ENCODE data around the gene SYNM. TPM values are rescaled to one million over a fixed set of nuclear protein-coding genes. Genes with fewer than 3 reads are reported as not detected.

The SYNM gene
- total and polyA plus RNA-seq, 2 donors = 3.4 to 10.5 TPM

DNA sequence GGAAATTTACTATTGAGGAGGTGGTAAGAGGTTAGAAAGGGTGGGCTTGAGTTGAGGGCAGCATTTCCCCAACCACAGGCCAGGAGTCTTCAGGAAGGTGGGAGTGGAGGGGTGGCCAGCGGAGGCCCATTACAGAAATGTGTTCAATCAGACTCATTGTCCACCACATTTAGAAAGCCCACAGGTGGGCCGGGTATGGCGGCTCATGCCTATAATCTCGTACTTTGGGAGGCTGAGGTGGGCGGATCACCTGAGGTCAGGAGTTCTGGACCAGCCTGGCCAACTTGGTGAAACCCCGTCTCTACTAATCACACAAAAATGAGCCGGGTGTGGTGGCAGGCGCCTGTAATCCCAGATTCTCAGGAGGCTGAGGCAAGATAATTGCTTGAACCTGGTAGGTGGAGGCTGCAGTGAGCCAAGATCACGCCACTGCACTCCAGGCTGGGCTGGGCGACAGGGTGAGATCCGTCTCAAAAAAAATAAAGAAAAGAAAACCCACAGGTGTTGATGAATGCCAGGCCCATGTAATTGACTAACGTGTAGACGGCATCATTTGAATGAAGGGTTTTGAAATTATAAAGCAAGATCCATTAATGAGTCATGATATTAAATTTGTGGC lies 12.2 kb upstream of the SYNM start:
- DNase-seq (ENCODE audit: low read depth in 6 of 9, low spot score in 9 of 9) = no peak
- 79% methylated on average over 13 of the region's 13 CpGs for WGBS
- H3K27me3 ChIP-seq (ENCODE audit: control insufficient read depth in 2 of 2, insufficient read depth in 1 of 2, low read length in 1 of 2) = no peaks in the 10 kb centered on the region
- H3K9me3 ChIP-seq (ENCODE audit: control insufficient read depth in 2 of 2, insufficient read depth in 1 of 2, low read length in 1 of 2) = no peaks in the 10 kb centered on the region
- no peaks in the 10 kb centered on the region for H3K36me3 ChIP-seq (ENCODE audit: control insufficient read depth in 2 of 2, insufficient read depth in 2 of 2, low read length in 1 of 2)
- H3K27ac ChIP-seq (ENCODE audit: low read depth in 1 of 2, low read length in 1 of 2) = no peak overlapping the region
- H3K4me1 ChIP-seq (ENCODE audit: control insufficient read depth in 2 of 2, insufficient read depth in 2 of 2, low read length in 2 of 2) = peaks cover 0 to 3% of the 10 kb centered on the region in 2 donors
- H3K4me3 ChIP-seq (ENCODE audit: low read length in 2 of 2) = no peak overlapping the region

DNA sequence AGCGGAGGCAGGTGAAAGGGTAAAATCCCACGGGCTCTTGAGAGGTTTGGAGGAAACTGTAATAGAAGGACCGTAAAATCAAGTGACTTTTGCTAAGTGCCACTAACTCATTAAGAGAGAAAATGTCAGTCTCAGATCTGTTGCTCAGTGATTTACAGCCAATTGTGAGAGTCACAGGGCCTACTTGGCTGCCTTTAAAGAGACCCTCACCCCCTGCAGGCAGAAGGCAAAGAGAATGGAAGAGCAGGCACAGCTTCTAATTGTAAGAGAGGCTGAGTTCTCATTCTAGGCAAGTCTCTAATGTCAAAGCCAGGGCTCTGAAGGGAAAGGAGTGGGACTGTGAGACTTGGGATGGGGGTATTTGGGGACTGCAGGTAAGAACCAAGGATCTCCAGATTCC lies 9.3 kb upstream of the SYNM start:
- Histone ChIP-seq H3K27me3 (ENCODE audit: control insufficient read depth in 2 of 2, insufficient read depth in 1 of 2, low read length in 1 of 2) (peaks cover 7 to 22% of the 10 kb centered on the region in 2 donors), H3K27ac (ENCODE audit: low read depth in 1 of 2, low read length in 1 of 2) (no peak overlapping the region), H3K36me3 (ENCODE audit: control insufficient read depth in 2 of 2, insufficient read depth in 2 of 2, low read length in 1 of 2) (peaks cover 0 to 3% of the 10 kb centered on the region in 2 donors), H3K4me3 (ENCODE audit: low read length in 2 of 2) (no peak overlapping the region), H3K9me3 (ENCODE audit: control insufficient read depth in 2 of 2, insufficient read depth in 1 of 2, low read length in 1 of 2) (peaks cover 0 to 2% of the 10 kb centered on the region in 2 donors), H3K4me1 (ENCODE audit: control insufficient read depth in 2 of 2, insufficient read depth in 2 of 2, low read length in 2 of 2) (peaks cover 0 to 5% of the 10 kb centered on the region in 2 donors)
- DNase-seq (ENCODE audit: low read depth in 6 of 9, low spot score in 9 of 9) = no peak
- WGBS = 76% methylated on average over 3 of the region's 3 CpGs

DNA sequence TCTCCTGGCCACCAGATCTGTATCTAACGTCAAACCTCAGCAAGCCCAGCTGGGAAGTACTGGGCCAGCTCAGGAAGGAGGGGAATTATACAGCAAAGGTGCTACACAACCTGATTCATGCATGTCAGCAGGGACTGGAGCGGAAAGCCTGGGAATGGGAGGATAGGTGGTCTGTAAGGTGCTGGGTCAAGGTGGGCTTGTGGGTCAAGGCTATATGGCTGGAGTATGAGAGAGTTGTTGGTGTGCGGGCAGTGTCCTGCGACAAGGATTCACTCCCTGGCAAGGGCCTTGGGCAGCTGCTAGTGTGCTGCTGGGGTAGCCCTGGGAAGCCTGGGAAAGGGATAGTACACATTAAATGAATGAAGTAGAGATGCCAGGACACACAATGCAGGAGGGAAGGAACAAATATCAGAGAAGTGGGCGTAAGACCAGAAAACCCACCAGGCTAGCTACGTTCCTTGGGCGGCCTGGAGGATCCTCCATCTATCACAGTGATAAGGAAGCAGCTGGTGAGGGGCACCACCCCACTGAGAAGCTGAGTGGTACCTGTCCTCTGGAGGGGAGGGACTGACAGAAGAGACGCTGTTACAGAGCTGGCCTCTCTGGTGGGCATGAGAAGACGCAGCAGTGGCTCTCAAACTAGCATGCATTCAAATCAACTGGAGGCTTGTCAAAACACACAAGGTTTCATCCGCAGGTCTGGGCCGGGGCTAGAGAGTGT lies 8.5 kb upstream of the SYNM start:
- 98% methylated on average over 11 of the region's 11 CpGs for WGBS
- peaks cover 0 to 2% of the 10 kb centered on the region in 2 donors for H3K9me3 ChIP-seq (ENCODE audit: control insufficient read depth in 2 of 2, insufficient read depth in 1 of 2, low read length in 1 of 2)
- no peak for DNase-seq (ENCODE audit: low read depth in 6 of 9, low spot score in 9 of 9)
- H3K4me3 ChIP-seq (ENCODE audit: low read length in 2 of 2) = no peak overlapping the region
- H3K27me3 ChIP-seq (ENCODE audit: control insufficient read depth in 2 of 2, insufficient read depth in 1 of 2, low read length in 1 of 2) = peaks cover 7 to 23% of the 10 kb centered on the region in 2 donors
- no peak overlapping the region for H3K27ac ChIP-seq (ENCODE audit: low read depth in 1 of 2, low read length in 1 of 2)
- peaks cover 0 to 3% of the 10 kb centered on the region in 2 donors for H3K36me3 ChIP-seq (ENCODE audit: control insufficient read depth in 2 of 2, insufficient read depth in 2 of 2, low read length in 1 of 2)
- H3K4me1 ChIP-seq (ENCODE audit: control insufficient read depth in 2 of 2, insufficient read depth in 2 of 2, low read length in 2 of 2) = peaks cover 0 to 6% of the 10 kb centered on the region in 2 donors

DNA sequence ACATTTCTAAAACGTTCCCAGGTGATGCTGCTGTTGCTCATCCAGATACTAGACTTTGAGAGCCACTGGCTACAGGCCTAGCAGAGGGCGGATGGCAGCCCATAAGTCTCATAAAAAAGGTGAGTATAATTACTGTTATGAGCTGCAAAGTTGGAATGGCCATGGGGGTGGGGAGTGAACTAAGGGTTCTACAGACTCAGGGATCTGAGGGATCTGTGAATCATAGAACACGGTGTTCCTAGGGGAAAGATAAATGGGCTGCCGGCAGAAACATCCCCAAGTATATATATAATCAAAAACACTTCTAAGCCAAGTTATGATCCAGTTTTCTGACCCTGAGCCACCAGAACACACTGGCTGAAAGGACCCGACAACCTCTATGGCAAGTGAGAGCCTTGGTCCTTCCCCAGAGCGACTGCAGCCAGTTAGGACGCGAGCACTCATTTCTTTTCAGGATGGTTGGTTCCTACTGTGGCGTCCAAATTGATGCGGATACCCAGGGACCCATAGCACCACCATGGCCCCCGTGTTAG lies 7.9 kb upstream of the SYNM start:
- Histone ChIP-seq H3K4me1 (ENCODE audit: control insufficient read depth in 2 of 2, insufficient read depth in 2 of 2, low read length in 2 of 2) (peaks cover 0 to 6% of the 10 kb centered on the region in 2 donors), H3K9me3 (ENCODE audit: control insufficient read depth in 2 of 2, insufficient read depth in 1 of 2, low read length in 1 of 2) (peaks cover 0 to 2% of the 10 kb centered on the region in 2 donors), H3K27ac (ENCODE audit: low read depth in 1 of 2, low read length in 1 of 2) (no peak overlapping the region), H3K4me3 (ENCODE audit: low read length in 2 of 2) (no peak overlapping the region), H3K36me3 (ENCODE audit: control insufficient read depth in 2 of 2, insufficient read depth in 2 of 2, low read length in 1 of 2) (peaks cover 0 to 3% of the 10 kb centered on the region in 2 donors), H3K27me3 (ENCODE audit: control insufficient read depth in 2 of 2, insufficient read depth in 1 of 2, low read length in 1 of 2) (peaks cover 7 to 29% of the 10 kb centered on the region in 2 donors)
- WGBS = 95% methylated on average over 11 of the region's 11 CpGs
- DNase-seq (ENCODE audit: low read depth in 6 of 9, low spot score in 9 of 9) = no peak

DNA sequence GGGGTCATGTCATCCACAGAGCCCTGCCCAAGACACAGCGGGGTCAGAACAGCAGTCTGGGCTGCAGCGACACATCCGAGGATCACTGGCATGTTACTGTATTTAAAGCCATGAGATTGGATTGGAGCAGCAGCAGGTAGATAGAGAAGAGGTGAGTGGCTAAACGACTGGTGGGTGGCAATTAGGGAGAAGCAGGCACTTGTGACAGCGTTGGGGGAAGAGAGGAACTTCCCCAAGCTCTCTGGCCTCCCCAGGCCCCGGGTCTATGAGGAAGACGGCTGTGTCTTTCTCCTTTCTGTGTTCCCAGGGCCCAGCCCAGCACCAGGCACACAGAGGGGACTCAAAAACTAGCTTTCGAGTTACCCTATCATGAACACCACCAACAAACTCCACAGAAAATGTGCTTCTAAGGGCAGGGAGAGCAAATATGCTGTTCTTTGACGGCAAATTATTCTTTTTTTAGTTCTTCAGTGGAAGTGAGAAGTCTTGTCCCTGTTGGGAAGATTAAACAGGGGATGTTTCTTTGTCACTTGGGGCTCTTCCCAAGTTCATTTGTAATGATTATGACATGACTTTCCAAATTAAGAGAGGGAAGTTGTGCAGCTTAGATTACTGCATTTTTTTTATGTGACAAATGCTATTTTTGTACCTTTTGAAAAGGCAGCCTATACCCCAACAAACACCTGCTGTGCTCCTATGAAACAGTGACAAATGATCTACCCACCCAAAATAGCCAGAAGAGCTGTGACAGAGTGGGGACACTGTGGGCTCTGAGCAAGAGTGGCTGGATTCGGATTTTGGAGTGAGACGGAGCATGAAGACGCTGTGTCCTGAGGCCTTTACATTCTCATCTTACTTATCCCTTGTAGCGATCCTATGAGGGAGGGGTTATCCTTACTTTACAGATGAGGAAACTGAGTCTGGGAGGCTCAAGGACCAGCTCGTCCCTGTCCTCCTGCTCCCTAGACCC lies 7.2 kb upstream of the SYNM start:
- WGBS = 88% methylated on average over 14 of the region's 14 CpGs
- H3K9me3 ChIP-seq (ENCODE audit: control insufficient read depth in 2 of 2, insufficient read depth in 1 of 2, low read length in 1 of 2) = peaks cover 0 to 2% of the 10 kb centered on the region in 2 donors
- H3K4me1 ChIP-seq (ENCODE audit: control insufficient read depth in 2 of 2, insufficient read depth in 2 of 2, low read length in 2 of 2) = peaks cover 0 to 6% of the 10 kb centered on the region in 2 donors
- no peak for DNase-seq (ENCODE audit: low read depth in 6 of 9, low spot score in 9 of 9)
- peaks cover 14 to 37% of the 10 kb centered on the region in 2 donors for H3K27me3 ChIP-seq (ENCODE audit: control insufficient read depth in 2 of 2, insufficient read depth in 1 of 2, low read length in 1 of 2)
- peaks cover 0 to 3% of the 10 kb centered on the region in 2 donors for H3K36me3 ChIP-seq (ENCODE audit: control insufficient read depth in 2 of 2, insufficient read depth in 2 of 2, low read length in 1 of 2)
- H3K4me3 ChIP-seq (ENCODE audit: low read length in 2 of 2) = no peak overlapping the region
- H3K27ac ChIP-seq (ENCODE audit: low read depth in 1 of 2, low read length in 1 of 2) = no peak overlapping the region

DNA sequence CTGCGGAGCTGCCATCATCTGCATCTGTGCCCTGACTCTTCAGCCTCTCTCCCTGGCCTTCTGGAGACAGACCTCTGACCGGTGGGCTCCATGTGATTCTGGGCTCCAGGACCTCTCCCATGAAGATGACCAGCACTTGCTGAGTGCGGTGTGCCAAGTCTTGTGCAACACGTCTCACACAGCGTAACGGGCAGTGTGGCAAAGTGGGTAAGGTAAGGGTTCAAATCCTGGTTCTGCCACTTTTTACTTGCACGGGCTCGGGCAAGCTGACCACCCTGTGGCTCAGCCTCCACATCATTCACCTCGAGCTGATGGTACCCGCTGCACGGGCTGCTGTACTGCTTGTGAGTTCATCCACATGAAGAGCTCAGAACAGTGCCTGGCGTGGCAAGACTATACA lies 6.5 kb upstream of the SYNM start:
- Histone ChIP-seq H3K9me3 (ENCODE audit: control insufficient read depth in 2 of 2, insufficient read depth in 1 of 2, low read length in 1 of 2) (peaks cover 0 to 2% of the 10 kb centered on the region in 2 donors), H3K36me3 (ENCODE audit: control insufficient read depth in 2 of 2, insufficient read depth in 2 of 2, low read length in 1 of 2) (peaks cover 0 to 3% of the 10 kb centered on the region in 2 donors), H3K27me3 (ENCODE audit: control insufficient read depth in 2 of 2, insufficient read depth in 1 of 2, low read length in 1 of 2) (peaks cover 18 to 44% of the 10 kb centered on the region in 2 donors), H3K27ac (ENCODE audit: low read depth in 1 of 2, low read length in 1 of 2) (no peak overlapping the region), H3K4me1 (ENCODE audit: control insufficient read depth in 2 of 2, insufficient read depth in 2 of 2, low read length in 2 of 2) (peaks cover 0 to 6% of the 10 kb centered on the region in 2 donors), H3K4me3 (ENCODE audit: low read length in 2 of 2) (no peak overlapping the region)
- WGBS = 95% methylated on average over 12 of the region's 12 CpGs
- DNase-seq (ENCODE audit: low read depth in 6 of 9, low spot score in 9 of 9) = no peak

DNA sequence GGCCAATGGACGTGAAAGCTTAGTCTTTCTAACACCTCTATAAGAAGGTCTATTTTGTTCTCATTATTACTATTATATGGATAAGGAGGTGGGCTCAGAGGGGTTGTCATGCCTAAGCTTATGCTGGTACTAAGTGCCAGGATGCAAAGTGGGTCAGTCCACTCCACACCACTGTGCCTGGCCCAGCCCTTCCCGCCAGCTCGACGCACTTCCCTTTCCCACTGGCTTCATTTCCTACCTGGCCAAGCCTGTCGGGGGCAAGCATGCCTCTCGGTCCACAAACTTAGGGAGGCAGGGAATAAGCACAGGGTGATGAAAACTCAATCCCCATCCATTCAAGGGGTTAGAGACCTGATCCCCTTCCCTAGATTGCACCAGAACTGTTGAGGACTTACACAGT lies 5.9 kb upstream of the SYNM start:
- Histone ChIP-seq H3K27ac (ENCODE audit: low read depth in 1 of 2, low read length in 1 of 2) (no peak overlapping the region), H3K4me1 (ENCODE audit: control insufficient read depth in 2 of 2, insufficient read depth in 2 of 2, low read length in 2 of 2) (peaks cover 0 to 6% of the 10 kb centered on the region in 2 donors), H3K36me3 (ENCODE audit: control insufficient read depth in 2 of 2, insufficient read depth in 2 of 2, low read length in 1 of 2) (peaks cover 0 to 3% of the 10 kb centered on the region in 2 donors), H3K4me3 (ENCODE audit: low read length in 2 of 2) (no peak overlapping the region), H3K9me3 (ENCODE audit: control insufficient read depth in 2 of 2, insufficient read depth in 1 of 2, low read length in 1 of 2) (peaks cover 0 to 2% of the 10 kb centered on the region in 2 donors), H3K27me3 (ENCODE audit: control insufficient read depth in 2 of 2, insufficient read depth in 1 of 2, low read length in 1 of 2) (peaks cover 19 to 49% of the 10 kb centered on the region in 2 donors)
- WGBS = 78% methylated on average over 6 of the region's 6 CpGs
- no peak for DNase-seq (ENCODE audit: low read depth in 6 of 9, low spot score in 9 of 9)

DNA sequence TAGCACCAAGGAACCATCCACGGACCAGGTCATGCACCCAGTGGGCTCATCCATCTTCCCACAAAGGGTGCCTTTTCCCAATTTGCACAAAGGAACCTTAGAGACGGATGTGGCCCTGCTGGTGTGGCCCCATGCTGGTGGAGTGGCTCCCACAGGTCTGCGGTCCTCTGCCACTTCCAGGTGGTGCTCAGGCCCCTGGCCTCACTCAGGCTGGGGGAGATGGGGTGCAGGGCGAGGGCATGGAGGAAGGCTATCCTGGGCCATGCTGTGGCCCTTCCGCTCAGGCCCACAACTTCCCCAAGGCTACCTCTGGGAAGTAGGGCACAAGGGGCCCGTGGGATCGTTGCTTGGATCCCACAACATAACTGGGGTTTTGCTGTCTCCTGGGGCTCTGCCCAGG lies 5.2 kb upstream of the SYNM start:
- peaks cover 0 to 2% of the 10 kb centered on the region in 2 donors for H3K9me3 ChIP-seq (ENCODE audit: control insufficient read depth in 2 of 2, insufficient read depth in 1 of 2, low read length in 1 of 2)
- peaks cover 19 to 56% of the 10 kb centered on the region in 2 donors for H3K27me3 ChIP-seq (ENCODE audit: control insufficient read depth in 2 of 2, insufficient read depth in 1 of 2, low read length in 1 of 2)
- H3K36me3 ChIP-seq (ENCODE audit: control insufficient read depth in 2 of 2, insufficient read depth in 2 of 2, low read length in 1 of 2) = peaks cover 0 to 3% of the 10 kb centered on the region in 2 donors
- H3K4me1 ChIP-seq (ENCODE audit: control insufficient read depth in 2 of 2, insufficient read depth in 2 of 2, low read length in 2 of 2) = peaks cover 1 to 7% of the 10 kb centered on the region in 2 donors
- 97% methylated on average over 7 of the region's 7 CpGs for WGBS
- H3K27ac ChIP-seq (ENCODE audit: low read depth in 1 of 2, low read length in 1 of 2) = no peak overlapping the region
- no peak for DNase-seq (ENCODE audit: low read depth in 6 of 9, low spot score in 9 of 9)
- H3K4me3 ChIP-seq (ENCODE audit: low read length in 2 of 2) = no peak overlapping the region

All from thymus (tissue), 11 donors.